Measurements from ENCODE around the gene GRIA3. TPM values are rescaled to one million over a fixed set of nuclear protein-coding genes. Genes with fewer than 3 reads are reported as not detected.

GRIA3 gene
- total RNA-seq, 1 experiment from 2014 or later = 3.8 TPM

GRCh38 chrX:123170546-123170945 lies 13.5 kb upstream of the GRIA3 start (continued):
- TF ChIP-seq ATF1 (CRISPR knock-in tag; IDR thresholded peaks at IDR 0.05) (no peak), KAT7 (CRISPR knock-in tag; IDR thresholded peaks at IDR 0.05; ENCODE audit: borderline replicate concordance) (no peak), SMAD4 (CRISPR knock-in tag; IDR thresholded peaks at IDR 0.05) (no peak), ZNF512 (CRISPR knock-in tag; IDR thresholded peaks at IDR 0.05; ENCODE audit: borderline replicate concordance) (no peak), NFATC4 (CRISPR knock-in tag; IDR thresholded peaks at IDR 0.05) (no peak)
- TF ChIP-seq, protein P1, sequence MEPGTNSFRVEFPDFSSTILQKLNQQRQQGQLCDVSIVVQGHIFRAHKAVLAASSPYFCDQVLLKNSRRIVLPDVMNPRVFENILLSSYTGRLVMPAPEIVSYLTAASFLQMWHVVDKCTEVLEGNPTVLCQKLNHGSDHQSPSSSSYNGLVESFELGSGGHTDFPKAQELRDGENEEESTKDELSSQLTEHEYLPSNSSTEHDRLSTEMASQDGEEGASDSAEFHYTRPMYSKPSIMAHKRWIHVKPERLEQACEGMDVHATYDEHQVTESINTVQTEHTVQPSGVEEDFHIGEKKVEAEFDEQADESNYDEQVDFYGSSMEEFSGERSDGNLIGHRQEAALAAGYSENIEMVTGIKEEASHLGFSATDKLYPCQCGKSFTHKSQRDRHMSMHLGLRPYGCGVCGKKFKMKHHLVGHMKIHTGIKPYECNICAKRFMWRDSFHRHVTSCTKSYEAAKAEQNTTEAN (CRISPR knock-in tag; IDR thresholded peaks at IDR 0.05) = no peak
- TF ChIP-seq, protein P2, sequence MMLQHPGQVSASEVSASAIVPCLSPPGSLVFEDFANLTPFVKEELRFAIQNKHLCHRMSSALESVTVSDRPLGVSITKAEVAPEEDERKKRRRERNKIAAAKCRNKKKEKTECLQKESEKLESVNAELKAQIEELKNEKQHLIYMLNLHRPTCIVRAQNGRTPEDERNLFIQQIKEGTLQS (CRISPR knock-in tag; conservative IDR thresholded peaks at IDR 0.05) = no peak

- Mint-ChIP-seq H3K27me3 (ENCODE audit: low read depth) (no peaks in the 10 kb centered on the region), H3K27ac (no peak overlapping the region), H3K36me3 (no peaks in the 10 kb centered on the region), H3K4me3 (no peak overlapping the region), H3K4me1 (peaks cover 17% of the 10 kb centered on the region), H3K9me3 (peaks cover under 1% of the 10 kb centered on the region; the same call in 1 of the 2 replicates)
- DNase-seq (ENCODE audit: low spot score) = no peak
- POLR2A ChIA-PET = interaction anchor here (0.7 kb wide), 1 partner anchor 169 kb away, joined by 3 read pairs; no protein-coding TSS in a partner anchor
- CTCF ChIA-PET = no interaction called here
- no peak for TF ChIP-seq ZNF671 (CRISPR knock-in tag; IDR thresholded peaks at IDR 0.05)
- TF ChIP-seq FOXJ3 (CRISPR knock-in tag; IDR thresholded peaks at IDR 0.05; ENCODE audit: borderline replicate concordance) = no peak
- TF ChIP-seq, protein P3, sequence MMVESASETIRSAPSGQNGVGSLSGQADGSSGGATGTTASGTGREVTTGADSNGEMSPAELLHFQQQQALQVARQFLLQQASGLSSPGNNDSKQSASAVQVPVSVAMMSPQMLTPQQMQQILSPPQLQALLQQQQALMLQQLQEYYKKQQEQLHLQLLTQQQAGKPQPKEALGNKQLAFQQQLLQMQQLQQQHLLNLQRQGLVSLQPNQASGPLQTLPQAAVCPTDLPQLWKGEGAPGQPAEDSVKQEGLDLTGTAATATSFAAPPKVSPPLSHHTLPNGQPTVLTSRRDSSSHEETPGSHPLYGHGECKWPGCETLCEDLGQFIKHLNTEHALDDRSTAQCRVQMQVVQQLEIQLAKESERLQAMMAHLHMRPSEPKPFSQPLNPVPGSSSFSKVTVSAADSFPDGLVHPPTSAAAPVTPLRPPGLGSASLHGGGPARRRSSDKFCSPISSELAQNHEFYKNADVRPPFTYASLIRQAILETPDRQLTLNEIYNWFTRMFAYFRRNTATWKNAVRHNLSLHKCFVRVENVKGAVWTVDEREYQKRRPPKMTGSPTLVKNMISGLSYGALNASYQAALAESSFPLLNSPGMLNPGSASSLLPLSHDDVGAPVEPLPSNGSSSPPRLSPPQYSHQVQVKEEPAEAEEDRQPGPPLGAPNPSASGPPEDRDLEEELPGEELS (CRISPR knock-in tag; IDR thresholded peaks at IDR 0.05) = no peak
- no peak for TF ChIP-seq TP53 (CRISPR knock-in tag; IDR thresholded peaks at IDR 0.05)
- no peak for TF ChIP-seq ZNF396 (CRISPR knock-in tag; IDR thresholded peaks at IDR 0.05; ENCODE audit: borderline replicate concordance)
- no peak for TF ChIP-seq RORB (CRISPR knock-in tag; IDR thresholded peaks at IDR 0.05)
- no peak for TF ChIP-seq AR (CRISPR knock-in tag; IDR thresholded peaks at IDR 0.05)
- no peak for TF ChIP-seq ARID4B (CRISPR knock-in tag; IDR thresholded peaks at IDR 0.05; ENCODE audit: borderline replicate concordance)
- no peak for TF ChIP-seq IRF1 (CRISPR knock-in tag; IDR thresholded peaks at IDR 0.05)
- TF ChIP-seq FOXP1 (CRISPR knock-in tag; IDR thresholded peaks at IDR 0.05; ENCODE audit: borderline replicate concordance) = no peak
- TF ChIP-seq ZNF423 (CRISPR knock-in tag; IDR thresholded peaks at IDR 0.05) = no peak
- TF ChIP-seq STAT6 (CRISPR knock-in tag; conservative IDR thresholded peaks at IDR 0.05; ENCODE audit: low read depth) = no peak
- TF ChIP-seq ZNF232 (CRISPR knock-in tag; IDR thresholded peaks at IDR 0.05) = no peak
- no peak for TF ChIP-seq NFATC4 (CRISPR knock-in tag; IDR thresholded peaks at IDR 0.05)
- no peak for ATAC-seq
These were observed 12.3 kb upstream of the GRIA3 start for GRCh38 chrX:123171781-123172180.
